Kidney glomerular epithelial cell (primary cell): ENCODE results near the gene STEAP4.
A peak's percentile ranks its signal among the peaks of the same experiment; 100 is the strongest.

Source experiments
- DNase-seq: peaks from one replicate; lab custom pipeline; 2025; lab: John Stamatoyannopoulos, UW

Gene STEAP4

GRCh38 chr7:88306590-88307048 lies at the start of gene STEAP4:
STEAP4 (minus strand) TSS chr7:88306894; CDS start chr7:88284269, 22,625 bp downstream.
- no peak for DNase-seq

DNA sequence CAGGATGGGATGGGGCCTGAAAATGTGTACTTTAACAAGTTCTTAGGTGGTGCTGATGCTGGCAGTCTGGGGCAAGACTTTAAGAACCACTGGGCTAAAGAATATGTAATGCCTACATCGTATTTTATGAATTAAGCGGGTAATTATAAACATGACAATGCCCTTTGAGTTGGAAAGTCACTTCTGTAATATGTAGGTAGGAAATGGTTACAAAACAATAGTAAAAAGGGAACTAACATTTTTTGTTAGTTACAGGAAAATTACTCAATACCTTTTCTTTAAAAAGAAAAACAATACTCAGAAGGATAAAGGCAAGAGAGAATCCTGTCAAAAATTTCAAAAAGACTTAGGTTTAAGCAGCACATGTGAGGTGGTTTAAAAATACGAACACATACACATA lies 48.3 kb upstream of the STEAP4 start:
- DNase-seq = no peak

DNA sequence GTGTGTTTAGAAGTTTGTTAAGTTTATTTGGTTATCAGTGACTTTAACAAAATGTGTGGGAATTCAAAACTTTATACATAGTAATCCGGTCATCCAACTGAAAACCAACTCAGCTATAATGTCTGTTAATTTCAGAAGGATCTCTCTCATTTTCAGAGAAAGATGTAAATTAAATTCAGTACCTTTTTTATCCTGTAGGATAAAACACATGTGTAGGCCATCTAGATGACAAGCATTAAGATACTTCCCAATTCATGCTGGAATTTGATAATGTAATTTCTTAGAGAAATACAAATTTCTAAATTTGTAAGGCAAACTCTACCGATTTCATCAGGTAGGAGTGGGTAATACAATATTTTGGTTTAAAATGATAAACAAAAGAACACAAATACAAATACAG lies 43.4 kb upstream of the STEAP4 start:
- DNase-seq = no peak

GRCh38 chr7:88347517-88347916 lies 40.8 kb upstream of the STEAP4 start:
- DNase-seq = no peak

DNA sequence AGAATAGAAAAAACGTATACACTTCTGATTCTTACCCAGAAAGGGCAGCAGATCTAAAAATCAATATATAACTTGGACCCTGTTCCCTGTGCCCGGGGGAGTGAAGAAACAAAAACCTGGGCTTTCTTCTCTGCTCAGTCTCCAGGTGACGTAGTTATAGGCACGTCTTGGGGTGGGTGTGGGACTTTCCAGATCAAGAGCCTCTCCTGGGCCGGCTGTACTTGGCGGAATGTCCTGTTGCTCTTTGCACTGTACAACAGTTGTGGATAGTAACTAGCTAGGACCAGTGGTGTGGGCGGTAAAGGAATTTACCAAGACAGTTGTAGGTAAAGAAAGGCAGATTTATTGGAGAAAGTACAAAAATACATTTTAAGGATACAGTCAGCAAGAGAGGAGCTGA lies 40.4 kb upstream of the STEAP4 start:
- DNase-seq = no peak

- no peak for DNase-seq
Observed at GRCh38 chr7:88346357-88346756, 39.7 kb upstream of the STEAP4 start.

GRCh38 chr7:88344956-88345832 lies 38.5 kb upstream of the STEAP4 start:
- peak; percentile 31 for DNase-seq

- DNase-seq = no peak
Observed at GRCh38 chr7:88344271-88344670, 37.6 kb upstream of the STEAP4 start.

DNA sequence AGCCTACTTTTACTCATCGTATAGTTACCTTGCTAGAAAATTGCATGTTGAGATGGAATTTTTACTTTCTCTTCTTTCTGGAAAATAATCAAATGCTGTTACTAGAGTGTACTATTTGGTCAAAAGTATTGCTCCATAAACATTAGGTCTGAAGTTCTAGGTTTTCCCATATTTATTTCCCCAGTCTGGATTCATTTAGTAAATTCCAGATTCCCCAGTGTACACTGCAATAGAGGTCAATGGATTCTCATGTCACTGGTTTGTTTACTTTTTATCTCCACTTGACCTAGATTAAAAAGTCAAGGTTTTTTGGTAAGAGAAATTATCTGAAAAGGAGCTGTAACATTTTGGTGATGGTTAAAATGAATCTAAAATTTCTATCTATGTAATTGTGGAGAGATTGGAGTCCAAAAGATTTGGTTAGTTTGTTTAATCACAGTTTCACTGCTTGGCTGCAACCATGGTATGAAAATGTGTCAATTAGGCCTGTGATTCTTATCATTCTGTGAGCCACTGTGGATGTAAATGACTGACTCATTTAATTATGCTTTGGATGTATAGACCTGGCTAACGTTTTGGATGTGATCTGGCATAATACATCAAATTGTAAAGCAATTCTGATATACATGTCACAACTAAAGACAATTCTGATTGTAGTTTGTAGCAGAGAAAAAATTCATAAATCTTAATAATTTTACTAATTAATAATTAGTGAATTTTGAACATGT lies 32.7 kb upstream of the STEAP4 start:
- no peak for DNase-seq

- no peak for DNase-seq
Observed at GRCh38 chr7:88338503-88338902, 31.8 kb upstream of the STEAP4 start.

DNA sequence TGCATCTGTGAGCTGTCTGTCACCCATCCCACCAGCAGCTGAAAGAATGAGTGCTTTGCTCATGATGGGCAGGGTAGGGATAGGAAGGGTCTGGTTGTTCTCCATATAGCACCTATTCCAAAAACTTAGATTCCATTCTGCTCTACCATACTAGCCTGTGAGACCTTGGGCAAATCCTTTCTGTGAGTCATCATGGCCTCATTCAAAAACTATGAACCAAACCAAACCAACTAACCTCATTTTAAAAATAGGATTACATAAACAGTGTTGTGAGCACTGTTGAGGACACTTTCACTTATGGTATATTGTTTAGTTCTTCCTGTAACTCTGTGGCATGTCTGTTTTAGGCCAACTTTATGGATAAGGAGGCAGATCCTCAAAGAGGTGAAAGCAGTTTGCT lies 30.9 kb upstream of the STEAP4 start:
- DNase-seq = peak; percentile 20

DNA sequence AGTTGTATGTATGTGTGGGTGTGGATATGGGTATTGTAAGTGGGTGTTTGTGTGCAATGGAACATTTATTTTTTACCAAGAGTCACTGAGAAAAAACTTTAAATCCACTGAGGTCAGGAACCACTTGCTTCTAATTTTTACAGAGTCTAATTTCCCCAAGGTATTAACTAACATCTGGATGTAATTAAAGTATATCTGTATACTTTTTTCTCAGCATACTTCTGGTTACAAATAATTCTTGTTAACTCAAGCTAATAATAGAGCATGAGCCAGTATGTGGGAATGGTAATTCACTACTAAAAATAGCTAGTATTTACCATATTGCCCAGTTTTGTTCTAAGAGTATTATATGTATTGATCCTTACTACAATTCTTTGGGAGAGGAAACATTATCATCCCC lies 24.6 kb upstream of the STEAP4 start:
- DNase-seq = no peak

- DNase-seq = no peak
Observed at GRCh38 chr7:88329532-88330463, 23.1 kb upstream of the STEAP4 start.

DNA sequence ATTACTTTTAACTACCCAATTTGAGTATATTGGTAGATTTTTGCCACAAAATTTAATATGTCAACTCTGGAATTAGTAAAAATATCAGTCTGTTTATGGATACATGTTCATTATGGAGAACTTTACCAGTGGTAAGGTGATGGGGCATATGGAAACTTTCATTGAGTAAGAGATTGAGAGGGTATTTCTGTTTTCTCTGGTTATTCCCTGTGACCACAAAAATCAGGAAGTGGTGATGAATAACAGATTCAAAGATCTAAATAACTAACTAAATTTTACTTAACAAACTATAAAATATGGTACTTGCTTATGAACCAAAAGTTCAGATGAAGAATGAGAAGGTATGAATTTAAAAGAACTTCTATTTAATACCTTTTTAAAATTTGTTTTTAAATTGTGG lies 22.1 kb upstream of the STEAP4 start:
- DNase-seq = no peak

DNA sequence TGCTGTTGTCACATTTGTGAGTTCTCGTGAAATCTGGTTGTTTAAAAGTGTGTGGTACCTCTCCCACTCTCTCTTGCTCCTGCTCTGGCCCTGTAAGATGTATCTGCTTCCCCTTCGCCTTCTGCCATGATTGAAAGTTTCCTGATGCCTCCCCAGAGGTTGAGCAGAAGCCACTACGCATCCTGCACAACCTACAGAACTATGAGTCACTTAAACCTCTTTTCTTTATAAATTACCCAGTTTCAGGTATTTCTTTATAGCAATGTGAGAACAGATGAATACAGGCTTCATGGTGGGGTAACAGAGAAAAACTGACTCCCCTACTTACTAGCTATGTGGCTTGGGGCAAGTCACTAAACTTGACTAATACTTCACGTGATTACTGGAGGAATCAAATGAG lies 18.0 kb upstream of the STEAP4 start:
- no peak for DNase-seq

- DNase-seq = no peak
Observed at GRCh38 chr7:88322151-88322550, 15.5 kb upstream of the STEAP4 start.

DNA sequence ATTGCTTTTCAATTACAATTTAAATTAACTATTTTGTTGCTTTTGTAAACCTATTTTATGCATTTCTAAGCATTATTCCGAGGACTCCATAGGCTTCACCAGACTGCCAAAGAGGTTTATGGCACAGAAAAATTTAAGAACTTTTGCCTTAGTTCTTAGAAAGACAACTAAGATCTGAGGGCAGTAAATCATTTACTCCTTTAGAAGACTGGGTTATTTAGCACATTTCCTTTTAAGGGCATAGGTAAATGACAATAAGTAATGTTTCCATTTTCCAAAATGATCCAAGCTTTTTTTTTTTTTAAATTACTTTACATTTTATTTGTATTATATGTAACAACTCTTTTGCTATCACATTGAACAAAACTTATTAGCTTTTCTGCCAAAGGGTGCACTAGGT lies 15.0 kb upstream of the STEAP4 start:
- no peak for DNase-seq

- DNase-seq = no peak
Observed at GRCh38 chr7:88318196-88318595, 11.5 kb upstream of the STEAP4 start.

GRCh38 chr7:88317422-88317821 lies 10.7 kb upstream of the STEAP4 start:
- no peak for DNase-seq

DNA sequence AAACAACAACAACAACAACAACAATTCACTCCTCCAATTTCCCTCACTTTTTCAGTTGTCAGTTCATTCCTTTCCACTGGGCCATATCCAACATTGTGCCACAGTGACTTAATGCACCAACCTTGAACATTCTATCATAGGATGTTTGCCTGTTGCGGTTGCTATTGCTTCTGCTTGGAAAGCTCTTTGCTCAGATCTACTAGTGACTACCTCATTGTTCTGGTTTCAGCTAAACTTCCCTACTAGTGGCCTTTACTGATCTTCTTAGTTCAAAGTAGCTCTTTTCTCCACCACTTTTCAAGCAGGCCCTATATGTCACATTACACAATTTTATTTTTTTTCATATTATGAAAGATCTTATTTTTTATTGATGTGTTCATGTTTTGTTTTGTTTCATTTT lies 9.8 kb upstream of the STEAP4 start:
- DNase-seq = no peak

DNA sequence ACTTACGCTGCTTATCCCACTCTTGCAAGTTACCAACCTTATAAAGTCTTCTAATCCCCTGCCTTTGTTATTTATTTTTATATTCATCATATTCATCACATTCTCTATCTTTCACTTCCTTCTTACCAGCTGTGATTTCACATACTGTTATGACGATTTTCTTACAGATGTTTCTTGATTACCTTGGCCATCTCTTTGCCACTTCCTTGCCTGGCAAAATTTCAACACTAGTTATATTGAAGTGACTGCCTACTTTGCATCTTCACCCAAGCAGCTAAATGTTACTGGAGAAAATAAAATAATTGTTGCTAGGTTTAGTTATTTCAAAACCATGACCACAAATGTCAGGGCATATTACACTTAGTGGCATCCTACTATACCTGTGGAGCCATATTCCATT lies 8.8 kb upstream of the STEAP4 start:
- DNase-seq = no peak

DNA sequence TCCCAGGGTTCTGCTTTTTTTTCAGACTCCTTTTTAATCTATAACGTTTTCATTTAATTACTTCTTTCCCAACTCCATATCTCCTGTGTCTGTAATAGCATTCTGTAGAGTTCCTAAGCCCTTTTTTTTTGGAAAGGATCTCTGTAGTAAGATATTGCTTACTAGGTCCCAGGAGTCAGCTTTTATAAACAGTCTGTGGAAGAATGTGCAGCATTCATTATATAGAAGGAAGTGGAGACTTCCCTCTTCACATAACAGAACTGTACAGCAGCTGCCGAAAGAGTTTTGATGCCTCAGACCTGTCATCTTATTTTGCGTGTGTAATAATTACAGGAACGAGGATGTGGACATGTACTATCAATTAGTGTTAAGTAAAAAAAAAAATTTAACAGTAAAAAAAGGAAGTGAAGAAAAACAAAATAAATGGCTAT lies 7.4 kb upstream of the STEAP4 start:
- DNase-seq = no peak
